ENCODE results near the gene DUSP5.

DNA sequence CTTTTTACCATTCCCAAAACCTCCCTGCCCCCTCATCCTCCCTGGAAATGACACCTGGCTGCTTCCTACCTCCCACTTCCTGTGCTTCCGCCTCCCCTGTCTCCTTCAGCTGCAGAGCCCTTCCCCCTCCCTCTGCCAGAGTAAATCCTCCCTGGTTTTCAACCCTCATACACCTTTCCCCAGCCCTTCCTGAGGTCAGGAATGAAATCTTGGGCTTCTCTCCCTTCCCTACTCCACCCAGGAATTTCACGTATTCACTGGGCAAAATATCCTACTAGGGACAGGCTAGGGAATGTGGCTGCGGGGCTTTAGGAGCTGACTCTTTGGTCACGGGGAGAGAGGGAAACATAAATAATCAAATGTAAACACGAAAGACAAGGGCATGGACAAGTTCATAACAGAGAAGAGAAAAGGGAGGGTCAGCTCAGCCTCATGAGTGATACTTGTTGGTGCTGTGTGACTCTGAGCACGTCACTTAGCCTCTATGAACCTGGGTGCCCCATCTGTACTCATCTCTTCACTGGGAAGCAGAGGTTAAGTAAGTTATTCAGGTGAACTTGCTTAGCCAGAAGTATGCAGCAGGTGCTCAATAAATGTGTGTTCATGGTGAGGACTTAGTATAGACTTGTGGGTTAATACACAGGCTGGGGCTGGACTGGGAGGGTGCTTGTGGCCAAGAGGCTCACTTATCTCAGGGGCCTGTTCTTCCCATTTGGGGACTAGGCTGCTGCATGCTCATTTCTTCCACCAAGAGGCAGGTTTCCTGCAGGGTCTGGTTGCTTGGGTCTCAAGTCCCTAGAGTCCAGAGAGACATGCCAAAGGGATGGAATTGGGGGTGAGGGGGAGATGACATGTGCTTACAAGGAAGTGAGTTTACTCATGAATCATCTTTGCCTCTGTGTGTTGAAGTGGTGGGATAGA, 10.0 kb upstream of the DUSP5 start:
- no peak for TF ChIP-seq CTCF (conservative IDR thresholded peaks at IDR 0.05 in 1 of 2, IDR thresholded peaks at IDR 0.05 in 1 of 2; ENCODE audit: extremely low read depth in 1 of 2, insufficient read depth in 1 of 2, low read depth in 1 of 2, low read length in 2 of 2)
- no peak for TF ChIP-seq EZH2 (IDR thresholded peaks at IDR 0.05; ENCODE audit: borderline replicate concordance, low read length)

All from mammary epithelial cell (primary cell).